ENCODE results near the gene KRT33B. TPM values are rescaled to one million over a fixed set of nuclear protein-coding genes. Genes with fewer than 3 reads are reported as not detected.

KRT33B gene
- total and polyA plus RNA-seq, 2 of the 8 experiments (the other 6 are each of a cell fraction or from before 2014, with no cell fraction given) = not detected

- CTCF ChIA-PET (ENCODE audit: partially characterized antibody) = interaction anchor here (0.6 to 1.1 kb wide), 2 partner anchors 21 to 86 kb away, joined by 3 to 4 read pairs; no protein-coding TSS in a partner anchor
- no peaks in the 10 kb centered on the region for H3K36me3 ChIP-seq (ENCODE audit: control insufficient read depth in 2 of 4, insufficient read depth in 4 of 4, low read length in 3 of 4)
- TF ChIP-seq NRF1 (IDR thresholded peaks at IDR 0.05; ENCODE audit: low read depth, low read length) = no peak
- no peak for TF ChIP-seq BCL11A (IDR thresholded peaks at IDR 0.05; ENCODE audit: low read depth in 2 of 2, low read length in 2 of 2)
- TF ChIP-seq FOSL1 (IDR thresholded peaks at IDR 0.05; ENCODE audit: insufficient read depth, low read depth, low read length) = no peak
- TF ChIP-seq E2F6 (IDR thresholded peaks at IDR 0.05) = no peak
- TF ChIP-seq RXRA (IDR thresholded peaks at IDR 0.05; ENCODE audit: insufficient read depth, low read depth, low read length) = no peak
- TF ChIP-seq CHD2 (IDR thresholded peaks at IDR 0.05; ENCODE audit: low read length) = no peak
- TF ChIP-seq TBP (IDR thresholded peaks at IDR 0.05; ENCODE audit: low read depth, low read length) = no peak
- TF ChIP-seq ASH2L (IDR thresholded peaks at IDR 0.05; ENCODE audit: low read length) = no peak
- TF ChIP-seq CTCF (IDR thresholded peaks at IDR 0.05; ENCODE audit: control extremely low read depth in 1 of 3, insufficient read depth in 1 of 3, low read depth in 1 of 3, low read length in 3 of 3) = no peak
- TF ChIP-seq EP300 (IDR thresholded peaks at IDR 0.05; ENCODE audit: borderline replicate concordance in 1 of 2, low read depth in 2 of 2, low read length in 2 of 2) = no peak
These were observed 27.5 kb upstream of the KRT33B start, which contains the start of gene KRT31 for GRCh38 chr17:41396996-41397660. KRT31 (minus strand) TSS chr17:41397608; CDS start chr17:41397539, 69 bp downstream.

More at GRCh38 chr17:41396996-41397660, 27.5 kb upstream of the KRT33B start, which contains the start of gene KRT31:
- H2AK5ac ChIP-seq (ENCODE audit: low read depth, low read length) = no peak within 1 kb of the TSS
- H3K56ac ChIP-seq (replicated peaks; ENCODE audit: insufficient read length, low read depth, low read length) = no peak within 1 kb of the TSS
- WGBS, 2 experiments (ENCODE audit: extremely low coverage in 1 of 2, insufficient coverage in 1 of 2, insufficient read length in 1 of 2, insufficient replicate concordance in 2 of 2, low coverage in 1 of 2, low lambda C conversion rate in 2 of 2, missing lambda C conversion rate in 1 of 2) = 85% methylated on average over 16 of the region's 16 CpGs; no CpG with 5 or more reads in 1 of the 2 experiments
- no peak within 1 kb of the TSS for H2BK120ac ChIP-seq (replicated peaks; ENCODE audit: low read depth, low read length)
- DNase-seq (ENCODE audit: low read depth in 1 of 2, low spot score in 2 of 2) = no peak
- H3K9me3 ChIP-seq (ENCODE audit: insufficient read depth in 2 of 2, low read depth in 1 of 2, low read length in 1 of 2) = no peaks in the 10 kb centered on the region
- no peak within 1 kb of the TSS for H2BK20ac ChIP-seq (ENCODE audit: low read length)
- no peaks in the 10 kb centered on the region for H3K23me2 ChIP-seq (ENCODE audit: low read depth, low read length)
- H4K91ac ChIP-seq (replicated peaks; ENCODE audit: insufficient read length, low read length) = no peak within 1 kb of the TSS
- no peak within 1 kb of the TSS for H2BK5ac ChIP-seq (ENCODE audit: low read depth, low read length)
- H3K79me2 ChIP-seq (ENCODE audit: control insufficient read depth in 1 of 2, insufficient read depth in 2 of 2, low read length in 2 of 2) = no peaks in the 10 kb centered on the region
- no peak within 1 kb of the TSS for H2BK15ac ChIP-seq (ENCODE audit: low read length)
- H4K8ac ChIP-seq (ENCODE audit: extremely low read depth, insufficient read depth, low read length) = no peak within 1 kb of the TSS; the same call in 1 of the 2 replicates
- no peaks in the 10 kb centered on the region; a peak in 1 of 7 replicates for H3K27me3 ChIP-seq (replicated peaks in 1 of 4; ENCODE audit: control insufficient read depth in 3 of 4, extremely low read depth in 1 of 4, insufficient read depth in 3 of 4, low read length in 3 of 4)
- no peak within 1 kb of the TSS for H2AFZ ChIP-seq (ENCODE audit: low read length)
- H3K79me1 ChIP-seq (ENCODE audit: low read depth, low read length) = no peaks in the 10 kb centered on the region
- H4K5ac ChIP-seq (ENCODE audit: insufficient read length, low read depth, low read length) = no peak within 1 kb of the TSS
- H3K4me1 ChIP-seq (replicated peaks in 1 of 4; ENCODE audit: control insufficient read depth in 3 of 4, insufficient read depth in 4 of 4, low read length in 3 of 4) = no peaks in the 10 kb centered on the region
- H3K27ac ChIP-seq (ENCODE audit: low read depth, low read length) = no peak within 1 kb of the TSS
- no peak for FAIRE-seq
- no peak within 1 kb of the TSS for H3K14ac ChIP-seq (ENCODE audit: insufficient read length)
- no peak within 1 kb of the TSS for H3K18ac ChIP-seq (ENCODE audit: extremely low read depth, low read length)
- H2BK12ac ChIP-seq (ENCODE audit: low read depth, low read length) = no peak within 1 kb of the TSS
- no peaks in the 10 kb centered on the region for H4K20me1 ChIP-seq (replicated peaks in 1 of 2; ENCODE audit: control insufficient read depth in 1 of 2, insufficient read depth in 2 of 2, low read length in 2 of 2)
- H3K23ac ChIP-seq (ENCODE audit: insufficient read length) = no peak within 1 kb of the TSS
- no peak within 1 kb of the TSS for H3K4me2 ChIP-seq (ENCODE audit: insufficient read depth in 1 of 2, low read depth in 2 of 2, low read length in 2 of 2)
- H3K9ac ChIP-seq (replicated peaks in 1 of 4; ENCODE audit: extremely low read depth in 1 of 4, low read depth in 3 of 4, low read length in 3 of 4) = no peak within 1 kb of the TSS
- H3K4me3 ChIP-seq (ENCODE audit: extremely low read depth in 1 of 4, insufficient read depth in 2 of 4, low read depth in 3 of 4, low read length in 4 of 4) = no peak within 1 kb of the TSS
- POLR2A ChIA-PET (ENCODE audit: partially characterized antibody) = no interaction called here
- H3K4ac ChIP-seq (replicated peaks; ENCODE audit: insufficient read length, low read depth, low read length) = no peak within 1 kb of the TSS
